HG02763 (cell line): ENCODE results near the gene ARMC9.
"Not testable (repeated sequence)": the region's sequence is repeated elsewhere in the genome, so short reads cannot be mapped to it uniquely, and the experiment has no call there.

Source experiments
- ATAC-seq: cut with Tn5 transposase; IDR thresholded peaks from one replicate; pipeline ENCODE4 v1.9.1; 2021; ENCODE audit warnings: mild to moderate bottlenecking, moderate library complexity; ENCODE audit not compliant: unreplicated experiment

The ARMC9 gene

GRCh38 chr2:231394211-231395141, 196.0 kb downstream of the ARMC9 start:
- peak; percentile 46 for ATAC-seq

- no peak for ATAC-seq
Observed at GRCh38 chr2:231395188-231396057, 197.0 kb downstream of the ARMC9 start, which contains the start of gene B3GNT7. TSS of gene B3GNT7 (plus strand) at chr2:231395710. CDS start at chr2:231395804, 94 bp downstream.

GRCh38 chr2:231396058-231396821, 197.8 kb downstream of the ARMC9 start:
- no peak for ATAC-seq

GRCh38 chr2:231397011-231397927, 198.8 kb downstream of the ARMC9 start:
- no peak for ATAC-seq

- ATAC-seq: no peak
Observed at GRCh38 chr2:231397928-231398294, 199.5 kb downstream of the ARMC9 start.

- ATAC-seq: no peak
Observed at GRCh38 chr2:231398585-231398984, 200.2 kb downstream of the ARMC9 start.

- no peak for ATAC-seq
Observed at GRCh38 chr2:231399046-231399852, 200.8 kb downstream of the ARMC9 start.

- no peak for ATAC-seq
Observed at GRCh38 chr2:231399853-231400680, 201.6 kb downstream of the ARMC9 start.

- ATAC-seq: not testable (repeated sequence)
Observed at GRCh38 chr2:231400681-231401080, 202.2 kb downstream of the ARMC9 start.

GRCh38 chr2:231401101-231401500, 202.7 kb downstream of the ARMC9 start:
- ATAC-seq: not testable (repeated sequence)

GRCh38 chr2:231403421-231404182, 205.2 kb downstream of the ARMC9 start:
- ATAC-seq: not testable (repeated sequence)

- ATAC-seq: not testable (repeated sequence)
Observed at GRCh38 chr2:231404183-231404578, 205.8 kb downstream of the ARMC9 start.

- not testable (repeated sequence) for ATAC-seq
Observed at GRCh38 chr2:231405601-231406367, 207.4 kb downstream of the ARMC9 start.

- not testable (repeated sequence) for ATAC-seq
Observed at GRCh38 chr2:231407686-231408085, 209.3 kb downstream of the ARMC9 start.

- ATAC-seq: not testable (repeated sequence)
Observed at GRCh38 chr2:231408304-231408703, 209.9 kb downstream of the ARMC9 start.

- no peak for ATAC-seq
Observed at GRCh38 chr2:231409776-231410175, 211.3 kb downstream of the ARMC9 start.
